22Rv1 (cell line): ENCODE data around the gene CDKN2AIP.

Source experiments
- ZFX ChIP-seq: fragments of 450-650 bp; IDR thresholded peaks from 2 replicates; pipeline ENCODE4 v1.6.1; 2017; ENCODE audit warnings: antibody characterized with exemption, borderline replicate concordance
- TF ChIP-seq, protein P1 (sequence below): fragments of 450-650 bp; IDR thresholded peaks from 2 replicates; pipeline ENCODE4 v1.5.1; 2017; ENCODE audit warnings: mild to moderate bottlenecking

DNA sequence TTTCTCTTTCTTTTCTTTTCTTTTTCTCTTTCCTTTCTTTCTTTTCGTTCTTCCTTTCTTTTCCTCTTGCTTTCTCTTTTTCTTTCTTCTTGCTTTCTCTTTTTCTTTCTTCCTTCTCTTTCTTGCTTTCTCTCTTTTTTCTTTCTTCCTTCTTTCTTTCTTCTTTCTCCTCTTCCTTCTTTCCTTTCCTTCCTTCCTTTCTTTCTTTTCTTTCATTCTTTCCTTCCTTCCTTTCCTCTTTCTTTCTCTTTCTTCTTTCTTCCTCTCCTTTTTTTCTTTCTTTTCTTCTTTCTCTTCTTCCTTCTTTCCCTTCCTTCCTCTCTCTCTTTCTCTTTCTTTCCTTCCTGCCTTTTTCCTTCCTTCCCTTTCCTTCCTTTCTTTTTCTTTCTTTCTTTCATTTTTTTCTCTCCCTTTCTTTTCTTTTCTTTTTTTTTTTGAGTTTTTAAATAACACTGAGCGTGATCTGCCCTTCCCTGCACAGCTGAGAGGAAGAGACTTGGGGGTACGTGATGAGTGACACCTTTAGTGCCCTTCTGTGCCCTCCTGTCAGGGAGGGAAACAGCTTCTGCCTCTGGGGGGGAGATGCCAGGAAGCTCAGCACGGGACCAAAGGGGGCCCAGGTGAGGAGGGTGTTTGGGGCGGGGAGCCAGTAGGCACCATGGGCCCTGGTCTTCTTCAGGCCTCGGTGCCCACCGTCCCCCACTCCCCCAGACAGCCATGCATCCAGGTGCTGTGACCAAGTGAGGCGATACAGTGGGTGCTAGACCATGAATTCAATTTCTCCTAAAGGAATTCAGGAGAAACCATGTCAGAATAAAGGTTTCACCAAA is 36.6 kb upstream of the CDKN2AIP start:
- TF ChIP-seq, protein P1, sequence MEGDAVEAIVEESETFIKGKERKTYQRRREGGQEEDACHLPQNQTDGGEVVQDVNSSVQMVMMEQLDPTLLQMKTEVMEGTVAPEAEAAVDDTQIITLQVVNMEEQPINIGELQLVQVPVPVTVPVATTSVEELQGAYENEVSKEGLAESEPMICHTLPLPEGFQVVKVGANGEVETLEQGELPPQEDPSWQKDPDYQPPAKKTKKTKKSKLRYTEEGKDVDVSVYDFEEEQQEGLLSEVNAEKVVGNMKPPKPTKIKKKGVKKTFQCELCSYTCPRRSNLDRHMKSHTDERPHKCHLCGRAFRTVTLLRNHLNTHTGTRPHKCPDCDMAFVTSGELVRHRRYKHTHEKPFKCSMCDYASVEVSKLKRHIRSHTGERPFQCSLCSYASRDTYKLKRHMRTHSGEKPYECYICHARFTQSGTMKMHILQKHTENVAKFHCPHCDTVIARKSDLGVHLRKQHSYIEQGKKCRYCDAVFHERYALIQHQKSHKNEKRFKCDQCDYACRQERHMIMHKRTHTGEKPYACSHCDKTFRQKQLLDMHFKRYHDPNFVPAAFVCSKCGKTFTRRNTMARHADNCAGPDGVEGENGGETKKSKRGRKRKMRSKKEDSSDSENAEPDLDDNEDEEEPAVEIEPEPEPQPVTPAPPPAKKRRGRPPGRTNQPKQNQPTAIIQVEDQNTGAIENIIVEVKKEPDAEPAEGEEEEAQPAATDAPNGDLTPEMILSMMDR, result no peak
- TF ChIP-seq ZFX, result no peak
